ENCODE results near the gene ORMDL2. TPM values are rescaled to one million over a fixed set of nuclear protein-coding genes. Genes with fewer than 3 reads are reported as not detected.
A peak's percentile ranks its signal among the peaks of the same experiment; 100 is the strongest.
"Not testable (repeated sequence)": the region's sequence is repeated elsewhere in the genome, so short reads cannot be mapped to it uniquely, and the experiment has no call there.

The ORMDL2 gene
- total RNA-seq, 2 experiments from 2014 or later: 55.2 to 57.9 TPM

DNA sequence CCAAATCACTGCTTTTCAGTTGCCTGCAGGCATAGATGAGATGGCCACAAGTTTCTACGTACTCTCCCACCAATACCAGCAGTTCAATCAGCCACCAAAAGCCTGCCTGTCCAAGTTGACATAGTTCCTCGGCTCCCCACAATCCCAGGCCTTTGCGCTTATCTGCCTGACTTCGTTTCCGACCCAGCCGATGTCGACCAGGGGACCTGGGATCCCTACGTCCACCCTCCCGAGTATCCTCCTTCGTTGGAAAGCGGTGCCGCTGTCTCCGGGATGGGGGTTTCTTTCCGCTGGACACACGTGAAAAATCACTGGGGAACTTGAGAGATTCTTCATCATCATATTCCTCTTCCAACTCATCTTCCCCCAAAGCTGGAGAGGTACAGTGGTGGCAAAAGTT lies 10.0 kb downstream of the ORMDL2 start:
- Mint-ChIP-seq H3K4me1 (ENCODE audit: low read depth) (peaks cover 58% of the 10 kb centered on the region), H3K9me3 (ENCODE audit: insufficient read depth) (no peaks in the 10 kb centered on the region), H3K27me3 (ENCODE audit: low read depth) (no peaks in the 10 kb centered on the region), H3K4me3 (peak overlapping the region; percentile 99), H3K36me3 (ENCODE audit: low read depth) (peaks cover 38% of the 10 kb centered on the region), H3K27ac (peak overlapping the region; percentile 78)
- DNase-seq (no peak), ATAC-seq (no peak)
- ChIA-PET CTCF (interaction anchor here (0.7 to 1.1 kb wide), 2 partner anchors 10 to 39 kb away, joined by 3 read pairs; partner anchors contain the start of genes ORMDL2 and SARNP), POLR2A (interaction anchor here (0.9 to 1.5 kb wide), 2 partner anchors 98 to 111 kb away, joined by 3 to 6 read pairs; no protein-coding TSS in a partner anchor)

DNA sequence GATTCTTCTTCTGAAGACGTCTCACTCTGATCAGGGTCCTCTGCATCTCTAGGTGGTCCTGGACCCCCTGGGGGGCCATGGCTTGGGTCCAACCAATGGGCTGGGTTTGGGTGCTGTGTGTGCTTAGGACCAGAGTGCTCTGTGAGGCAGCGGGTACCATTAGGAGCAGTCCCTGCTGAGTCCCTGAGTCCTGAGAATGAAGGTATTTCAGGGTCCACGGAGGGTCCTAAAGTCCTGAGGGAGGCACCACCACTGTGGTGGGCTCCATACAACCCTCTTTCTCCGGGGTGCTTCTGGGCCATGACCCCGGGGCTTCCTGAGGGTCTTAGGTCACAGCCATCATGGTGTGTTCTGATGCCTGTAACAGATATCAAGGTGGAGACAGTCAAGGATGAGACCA lies 10.5 kb downstream of the ORMDL2 start:
- ChIA-PET CTCF (interaction anchor here (3.9 kb wide), 1 partner anchor 98 kb away, joined by 28 read pairs; the partner anchor contains the start of gene PYM1), POLR2A (interaction anchor here (2.1 to 3.7 kb wide), 3 partner anchors 10 to 111 kb away, joined by 6 to 50 read pairs (median 41); partner anchors contain the start of genes ORMDL2, PYM1 and SARNP)
- peaks cover 53% of the 10 kb centered on the region for H3K4me1 Mint-ChIP-seq (ENCODE audit: low read depth)
- ATAC-seq: no peak
- H3K27me3 Mint-ChIP-seq (ENCODE audit: low read depth): no peaks in the 10 kb centered on the region
- no peak for DNase-seq
- H3K27ac Mint-ChIP-seq: peak overlapping the region; percentile 97
- H3K4me3 Mint-ChIP-seq: peak overlapping the region; percentile 99
- H3K36me3 Mint-ChIP-seq (ENCODE audit: low read depth): peaks cover 33% of the 10 kb centered on the region
- H3K9me3 Mint-ChIP-seq (ENCODE audit: insufficient read depth): no peaks in the 10 kb centered on the region

DNA sequence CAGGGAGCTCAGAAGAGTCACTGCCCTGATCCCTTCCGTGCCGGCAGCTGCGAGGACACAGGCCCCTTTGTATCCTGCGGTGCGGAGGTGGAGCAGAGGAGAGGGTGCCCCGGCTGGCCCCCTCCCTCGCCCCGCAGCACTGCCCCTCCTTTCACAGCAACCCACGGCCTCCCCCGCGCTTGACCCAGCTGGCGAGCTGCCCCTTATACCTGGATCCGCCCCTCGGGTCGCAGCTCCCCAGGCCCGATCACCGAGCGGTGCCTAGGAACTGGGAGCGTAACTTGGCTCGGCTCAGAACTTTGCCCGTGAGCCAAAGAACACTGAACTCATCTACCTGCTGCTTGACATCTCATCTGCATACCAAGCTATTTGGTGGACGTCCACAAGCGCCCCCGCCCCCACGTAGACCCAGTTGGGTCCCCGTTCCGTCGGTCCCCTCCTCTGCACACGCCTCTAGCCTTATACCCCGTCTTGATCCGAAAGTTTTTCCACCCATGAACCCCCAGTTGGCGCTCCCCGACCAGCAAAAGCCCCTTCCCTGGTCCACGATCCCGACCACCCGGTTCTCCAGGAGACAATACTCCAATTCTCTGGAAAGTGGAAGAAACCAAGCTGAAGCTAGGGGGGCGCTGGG lies 12.2 kb downstream of the ORMDL2 start:
- ChIA-PET CTCF (interaction anchor here (0.9 to 3.9 kb wide), 15 partner anchors 9 to 216 kb away, joined by 3 to 28 read pairs (median 6); partner anchors contain the start of genes ORMDL2, PYM1 and SARNP), POLR2A (interaction anchor here (0.6 to 3.7 kb wide), 18 partner anchors 9 to 672 kb away, joined by 3 to 50 read pairs (median 5); partner anchors contain the start of genes ESYT1, GDF11, ORMDL2 and PYM1)
- no peaks in the 10 kb centered on the region for H3K27me3 Mint-ChIP-seq (ENCODE audit: low read depth)
- H3K27ac Mint-ChIP-seq: peak overlapping the region; percentile 97
- H3K9me3 Mint-ChIP-seq (ENCODE audit: insufficient read depth): no peaks in the 10 kb centered on the region
- H3K4me3 Mint-ChIP-seq: peak overlapping the region; percentile 99
- DNase-seq (peak; percentile 55), ATAC-seq (peak; percentile 35)
- peaks cover 27% of the 10 kb centered on the region for H3K36me3 Mint-ChIP-seq (ENCODE audit: low read depth)
- H3K4me1 Mint-ChIP-seq (ENCODE audit: low read depth): peaks cover 41% of the 10 kb centered on the region

DNA sequence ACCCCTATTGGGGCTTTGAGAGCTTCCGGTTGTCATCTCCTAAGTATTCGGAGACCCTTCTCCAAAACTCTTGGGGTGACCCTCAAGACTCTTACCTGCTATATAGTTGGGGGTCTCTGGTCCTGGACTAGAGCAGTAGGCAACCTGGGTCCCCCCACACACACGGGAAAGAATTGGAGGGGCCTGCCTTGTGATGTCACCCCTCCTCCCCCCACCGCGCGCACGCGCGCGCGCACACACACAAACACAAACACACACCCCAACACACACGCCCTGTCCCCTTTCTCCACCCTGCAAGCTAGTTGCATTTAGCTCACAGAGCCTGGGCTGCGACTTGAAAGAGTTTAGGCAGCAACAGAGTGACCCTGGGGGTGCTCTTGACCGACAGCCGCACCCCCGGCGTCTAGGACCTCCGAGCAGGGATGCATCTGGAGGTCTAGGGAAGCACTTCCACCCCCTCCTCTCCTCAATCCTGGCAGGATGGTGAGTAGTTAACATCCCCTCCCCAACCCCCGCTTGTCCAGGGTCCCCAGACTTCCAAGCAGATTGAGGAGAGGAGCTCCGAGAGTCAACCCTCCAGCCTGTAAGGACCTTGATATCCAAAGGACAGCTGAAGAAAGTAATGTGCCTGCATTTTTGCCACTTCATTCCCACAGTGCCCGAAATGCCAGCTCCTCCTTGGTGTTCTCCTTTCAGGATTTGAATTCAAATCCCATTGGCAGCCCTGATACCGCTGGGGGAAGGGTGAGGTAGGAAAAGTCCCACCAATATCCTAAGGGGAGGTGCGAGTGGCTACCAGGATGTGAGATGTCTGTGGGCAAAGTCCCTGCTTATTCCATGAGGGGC lies 13.0 kb downstream of the ORMDL2 start:
- ChIA-PET CTCF (interaction anchor here (1.1 to 3.9 kb wide), 11 partner anchors 13 to 109 kb away, joined by 3 to 28 read pairs (median 6); partner anchors contain the start of genes ORMDL2, PYM1 and SARNP), POLR2A (interaction anchor here (0.6 to 3.7 kb wide), 14 partner anchors 9 to 672 kb away, joined by 3 to 50 read pairs (median 4); partner anchors contain the start of genes ESYT1, GDF11, MMP19 and ORMDL2)
- peak; percentile 68 for DNase-seq
- H3K27me3 Mint-ChIP-seq (ENCODE audit: low read depth): no peaks in the 10 kb centered on the region
- H3K27ac Mint-ChIP-seq: peak overlapping the region; percentile 97
- H3K9me3 Mint-ChIP-seq (ENCODE audit: insufficient read depth): no peaks in the 10 kb centered on the region
- peaks cover 25% of the 10 kb centered on the region for H3K36me3 Mint-ChIP-seq (ENCODE audit: low read depth)
- H3K4me3 Mint-ChIP-seq: peak overlapping the region; percentile 99
- no peak for ATAC-seq
- H3K4me1 Mint-ChIP-seq (ENCODE audit: low read depth): peaks cover 35% of the 10 kb centered on the region

DNA sequence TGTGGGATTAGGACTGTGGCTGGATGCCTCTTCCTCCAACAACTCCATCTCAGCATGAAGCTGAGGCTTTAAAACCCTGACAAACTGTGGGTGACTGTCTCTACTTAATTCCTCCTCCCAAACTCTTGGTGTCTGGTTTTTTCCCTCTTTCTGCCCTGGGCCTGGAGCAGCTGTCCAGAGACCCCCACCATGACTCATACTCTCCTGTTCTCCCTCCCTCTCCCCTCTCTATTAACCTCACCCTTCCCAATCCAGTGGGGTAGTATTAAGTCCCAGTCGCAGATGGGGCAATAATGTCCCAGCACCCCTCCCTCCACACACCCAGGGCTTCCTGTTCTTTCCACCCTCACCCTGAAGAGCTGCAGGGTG lies 13.6 kb downstream of the ORMDL2 start:
- Mint-ChIP-seq H3K4me1 (ENCODE audit: low read depth) (peaks cover 32% of the 10 kb centered on the region), H3K36me3 (ENCODE audit: low read depth) (peaks cover 21% of the 10 kb centered on the region), H3K27ac (peak overlapping the region; percentile 26), H3K27me3 (ENCODE audit: low read depth) (no peaks in the 10 kb centered on the region), H3K4me3 (peak overlapping the region; percentile 99), H3K9me3 (ENCODE audit: insufficient read depth) (no peaks in the 10 kb centered on the region)
- ChIA-PET CTCF (interaction anchor here (2.7 to 3.9 kb wide), 3 partner anchors 93 to 108 kb away, joined by 14 to 28 read pairs (median 16); partner anchors contain the start of gene PYM1), POLR2A (interaction anchor here (0.6 to 3.7 kb wide), 6 partner anchors 11 to 193 kb away, joined by 3 to 50 read pairs (median 3); partner anchors contain the start of genes MMP19, ORMDL2, PYM1 and SARNP)
- DNase-seq (no peak), ATAC-seq (no peak)

DNA sequence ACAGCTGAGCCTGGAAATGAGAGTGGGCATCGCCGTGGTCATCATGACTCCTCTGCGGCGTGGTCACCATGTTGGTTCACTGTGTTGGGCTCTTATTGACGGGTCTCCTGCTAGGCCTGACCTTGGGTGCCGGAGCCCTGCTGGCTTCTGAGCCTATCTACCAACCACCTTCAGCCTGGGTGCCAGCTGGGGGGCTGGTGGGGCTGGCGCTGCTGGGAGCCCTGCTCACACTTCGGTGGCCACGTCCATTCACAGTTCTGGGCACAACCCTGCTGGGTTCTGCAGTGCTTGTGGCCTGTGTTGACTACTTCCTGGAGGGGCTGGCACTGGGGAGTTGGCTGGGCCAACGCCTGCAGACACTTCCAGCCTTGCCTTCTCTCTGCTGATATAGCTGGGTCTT lies 15.2 kb downstream of the ORMDL2 start:
- ATAC-seq (no peak), DNase-seq (no peak)
- Mint-ChIP-seq H3K27me3 (ENCODE audit: low read depth) (no peaks in the 10 kb centered on the region), H3K36me3 (ENCODE audit: low read depth) (peaks cover 10% of the 10 kb centered on the region), H3K4me3 (no peak overlapping the region), H3K27ac (no peak overlapping the region), H3K9me3 (ENCODE audit: insufficient read depth) (no peaks in the 10 kb centered on the region), H3K4me1 (ENCODE audit: low read depth) (peaks cover 24% of the 10 kb centered on the region)
- ChIA-PET POLR2A (no interaction called here), CTCF (no interaction called here)

DNA sequence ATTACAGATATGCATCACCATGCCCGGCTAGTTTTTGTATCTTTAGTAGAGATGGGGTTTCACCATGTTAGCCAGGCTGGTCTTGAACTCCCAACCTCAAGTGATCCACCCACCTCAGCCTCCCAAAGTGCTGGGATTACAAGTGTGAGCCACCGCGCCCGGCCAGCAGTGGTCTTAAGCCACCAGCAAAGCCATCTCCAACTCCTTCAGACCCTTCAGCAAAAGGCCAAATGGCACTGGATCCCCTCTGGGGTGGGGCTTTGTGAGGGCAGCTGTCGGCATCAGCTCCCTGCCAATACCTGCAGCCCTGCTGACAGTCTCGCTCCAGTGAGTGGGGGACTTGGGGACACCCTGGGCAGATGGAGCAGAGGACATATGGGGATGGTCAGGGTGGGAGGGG lies 16.6 kb downstream of the ORMDL2 start:
- H3K27ac Mint-ChIP-seq; DNase-seq; H3K27me3 Mint-ChIP-seq (ENCODE audit: low read depth); CTCF ChIA-PET; POLR2A ChIA-PET; H3K9me3 Mint-ChIP-seq (ENCODE audit: insufficient read depth); H3K36me3 Mint-ChIP-seq (ENCODE audit: low read depth); ATAC-seq; H3K4me3 Mint-ChIP-seq: not testable (repeated sequence)
- peaks cover 17% of the 10 kb centered on the region for H3K4me1 Mint-ChIP-seq (ENCODE audit: low read depth)

DNA sequence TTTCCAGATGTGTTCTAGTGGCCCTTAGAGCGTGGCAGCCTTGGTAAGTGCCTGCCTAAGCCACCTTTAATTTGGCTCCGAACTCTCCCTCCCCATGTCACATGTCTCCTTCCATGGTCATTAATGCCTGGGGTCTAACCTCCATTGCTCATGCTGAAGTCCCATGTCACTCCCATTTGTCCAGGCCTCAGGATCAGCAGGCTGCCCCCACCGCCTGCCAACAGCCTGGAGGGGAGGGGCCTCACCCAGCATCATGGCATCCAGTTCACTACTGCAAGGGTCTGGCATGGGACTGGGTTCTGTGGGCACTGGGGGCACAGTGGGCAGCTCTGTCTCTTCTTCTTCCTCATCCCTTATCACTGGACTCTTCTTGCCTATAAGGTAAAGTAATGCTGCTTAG lies 20.5 kb downstream of the ORMDL2 start:
- H3K9me3 Mint-ChIP-seq (ENCODE audit: insufficient read depth): no peaks in the 10 kb centered on the region
- DNase-seq: no peak
- peaks cover 5% of the 10 kb centered on the region for H3K4me1 Mint-ChIP-seq (ENCODE audit: low read depth)
- no peak for ATAC-seq
- H3K27ac Mint-ChIP-seq: no peak overlapping the region
- no peaks in the 10 kb centered on the region for H3K36me3 Mint-ChIP-seq (ENCODE audit: low read depth)
- ChIA-PET POLR2A (no interaction called here), CTCF (interaction anchor here (1.2 kb wide), 1 partner anchor 20 kb away, joined by 3 read pairs; the partner anchor contains the start of genes ORMDL2 and SARNP)
- H3K4me3 Mint-ChIP-seq: no peak overlapping the region
- peaks cover 3% of the 10 kb centered on the region for H3K27me3 Mint-ChIP-seq (ENCODE audit: low read depth)

DNA sequence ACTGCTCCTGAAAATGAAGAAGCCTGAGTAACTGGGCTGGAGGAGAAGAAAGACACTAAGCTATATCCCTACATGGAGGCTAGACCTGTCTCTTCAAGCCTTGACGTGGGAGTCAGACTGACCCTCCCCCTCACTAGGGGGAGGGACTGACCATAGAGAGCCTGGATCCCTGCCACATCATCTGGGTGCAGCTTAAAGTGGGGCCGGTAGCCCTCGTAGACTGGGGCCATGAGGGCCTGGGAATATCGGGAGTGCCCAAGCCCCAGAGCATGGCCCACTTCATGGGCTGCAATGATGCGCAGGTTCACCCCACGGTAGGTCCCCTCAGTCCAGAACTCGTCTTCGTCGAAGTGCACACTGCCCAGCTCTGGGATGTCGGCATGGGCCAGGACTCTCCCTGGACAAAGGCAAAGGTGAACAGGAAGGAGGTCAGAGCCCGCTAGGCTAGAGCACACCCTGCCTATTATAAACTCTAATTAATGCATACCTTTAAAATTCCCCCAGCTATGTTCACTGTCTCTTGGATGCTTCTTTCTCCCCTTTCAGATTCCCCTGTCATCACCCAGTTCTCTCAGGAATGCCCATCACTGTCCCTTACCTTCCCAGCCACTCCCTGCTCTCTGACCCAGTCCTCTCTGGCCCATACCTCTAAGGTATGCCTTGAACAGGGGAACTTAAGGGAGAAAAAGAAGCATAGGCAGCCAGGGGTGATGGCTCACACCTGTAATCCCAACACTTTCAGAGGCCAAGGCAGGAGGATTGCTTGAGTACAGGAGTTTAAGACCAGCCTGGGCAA lies 21.7 kb downstream of the ORMDL2 start:
- no peak overlapping the region for H3K4me3 Mint-ChIP-seq
- CTCF ChIA-PET: no interaction called here
- DNase-seq: no peak
- peaks cover 3% of the 10 kb centered on the region for H3K27me3 Mint-ChIP-seq (ENCODE audit: low read depth)
- POLR2A ChIA-PET: no interaction called here
- no peaks in the 10 kb centered on the region for H3K36me3 Mint-ChIP-seq (ENCODE audit: low read depth)
- H3K9me3 Mint-ChIP-seq (ENCODE audit: insufficient read depth): no peaks in the 10 kb centered on the region
- H3K27ac Mint-ChIP-seq: no peak overlapping the region
- ATAC-seq: no peak
- peaks cover 5% of the 10 kb centered on the region for H3K4me1 Mint-ChIP-seq (ENCODE audit: low read depth)

DNA sequence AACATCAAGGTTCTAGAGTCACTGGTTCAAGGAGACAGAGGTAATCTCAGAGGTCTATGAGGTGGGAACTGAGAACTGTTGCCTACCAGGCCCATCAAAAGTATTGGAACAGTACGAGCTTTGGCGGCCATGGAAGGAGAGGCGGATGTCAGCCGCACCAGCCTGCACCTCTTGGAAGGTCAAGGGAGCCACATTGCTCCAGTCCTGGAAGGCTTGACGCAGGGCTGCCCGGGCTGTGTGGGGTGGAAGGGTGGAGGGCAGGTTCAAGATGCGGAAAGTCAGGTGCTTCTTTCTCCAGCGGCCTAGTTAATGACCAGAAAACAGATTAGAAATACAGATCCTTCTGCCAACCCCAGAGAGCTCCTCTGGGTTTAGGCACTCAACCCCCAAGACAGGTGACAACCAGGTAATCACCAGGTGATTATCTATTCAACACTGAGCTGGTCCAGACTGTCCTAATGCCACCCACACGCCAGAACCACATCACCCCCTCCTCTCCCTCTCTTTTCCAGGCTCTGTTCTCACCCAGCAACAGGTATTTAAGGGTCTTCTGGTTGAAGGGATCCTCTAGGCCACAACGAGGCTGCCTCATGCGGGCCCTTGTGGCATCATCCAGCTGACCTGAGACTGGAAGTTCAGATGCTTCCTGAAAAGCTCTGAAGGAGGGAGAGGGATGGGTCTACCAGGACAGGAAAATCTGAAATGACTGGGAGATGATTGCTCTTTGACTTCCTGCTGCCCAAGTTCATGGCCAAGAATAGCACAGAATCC lies 22.9 kb downstream of the ORMDL2 start:
- no peak for ATAC-seq
- ChIA-PET CTCF (no interaction called here), POLR2A (no interaction called here)
- DNase-seq: no peak
- Mint-ChIP-seq H3K27ac (no peak overlapping the region), H3K4me1 (ENCODE audit: low read depth) (peaks cover 5% of the 10 kb centered on the region), H3K27me3 (ENCODE audit: low read depth) (peaks cover 3% of the 10 kb centered on the region), H3K9me3 (ENCODE audit: insufficient read depth) (no peaks in the 10 kb centered on the region), H3K36me3 (ENCODE audit: low read depth) (no peaks in the 10 kb centered on the region), H3K4me3 (no peak overlapping the region)

All from activated CD8-positive, alpha-beta T cell treated with anti-CD3 and anti-CD28 coated beads, Interleukin-2, amount 10 ng/mL, durations not matched to agents 7 days and 5 days (primary cell).